ENCODE data around the gene SERTM2. TPM values are rescaled to one million over a fixed set of nuclear protein-coding genes. Genes with fewer than 3 reads are reported as not detected.

The SERTM2 gene
- total RNA-seq, 4 donors from 2014 or later, result 0.69 to 21.3 (median 7.9) TPM

- H3K27me3 ChIP-seq, result no peaks in the 10 kb centered on the region
- H3K9me3 ChIP-seq, result no peaks in the 10 kb centered on the region
- no peaks in the 10 kb centered on the region for H3K4me1 ChIP-seq
- no peak overlapping the region for H3K27ac ChIP-seq
- no peak for DNase-seq
- no peak overlapping the region for H3K4me3 ChIP-seq
- intact Hi-C loops (cut with DNase I; ENCODE audit: low total_unique reads), result no loop called here
- no peak for TF ChIP-seq POLR2A (IDR thresholded peaks at IDR 0.05)
- TF ChIP-seq, protein P1, sequence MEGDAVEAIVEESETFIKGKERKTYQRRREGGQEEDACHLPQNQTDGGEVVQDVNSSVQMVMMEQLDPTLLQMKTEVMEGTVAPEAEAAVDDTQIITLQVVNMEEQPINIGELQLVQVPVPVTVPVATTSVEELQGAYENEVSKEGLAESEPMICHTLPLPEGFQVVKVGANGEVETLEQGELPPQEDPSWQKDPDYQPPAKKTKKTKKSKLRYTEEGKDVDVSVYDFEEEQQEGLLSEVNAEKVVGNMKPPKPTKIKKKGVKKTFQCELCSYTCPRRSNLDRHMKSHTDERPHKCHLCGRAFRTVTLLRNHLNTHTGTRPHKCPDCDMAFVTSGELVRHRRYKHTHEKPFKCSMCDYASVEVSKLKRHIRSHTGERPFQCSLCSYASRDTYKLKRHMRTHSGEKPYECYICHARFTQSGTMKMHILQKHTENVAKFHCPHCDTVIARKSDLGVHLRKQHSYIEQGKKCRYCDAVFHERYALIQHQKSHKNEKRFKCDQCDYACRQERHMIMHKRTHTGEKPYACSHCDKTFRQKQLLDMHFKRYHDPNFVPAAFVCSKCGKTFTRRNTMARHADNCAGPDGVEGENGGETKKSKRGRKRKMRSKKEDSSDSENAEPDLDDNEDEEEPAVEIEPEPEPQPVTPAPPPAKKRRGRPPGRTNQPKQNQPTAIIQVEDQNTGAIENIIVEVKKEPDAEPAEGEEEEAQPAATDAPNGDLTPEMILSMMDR (IDR thresholded peaks at IDR 0.05), result no peak
- no peaks in the 10 kb centered on the region for H3K36me3 ChIP-seq
These were observed 28.3 kb upstream of the SERTM2 start for GRCh38 chrX:111483135-111483534.

DNA sequence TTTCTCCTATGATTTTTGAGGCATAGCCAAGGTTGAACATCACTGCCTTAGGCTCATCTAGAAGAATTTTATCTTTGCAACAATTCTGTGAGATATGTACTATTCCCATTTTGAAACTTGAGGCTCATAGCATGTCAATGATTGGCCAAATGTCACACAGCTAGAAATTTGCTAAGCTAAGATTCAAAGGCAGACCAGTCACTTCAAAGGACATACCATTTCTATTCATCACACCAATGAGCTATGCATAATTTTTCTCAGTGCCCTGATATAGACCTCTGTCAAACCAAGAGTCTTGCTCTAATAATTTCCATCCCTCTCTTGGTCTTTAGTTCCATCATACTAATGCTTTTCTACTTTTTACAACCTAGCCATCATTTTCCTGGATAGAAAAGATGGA is 27.6 kb upstream of the SERTM2 start:
- H3K27ac ChIP-seq, result no peak overlapping the region
- H3K27me3 ChIP-seq, result no peaks in the 10 kb centered on the region
- no peaks in the 10 kb centered on the region for H3K9me3 ChIP-seq
- H3K4me3 ChIP-seq, result no peak overlapping the region
- no peak for DNase-seq
- no peaks in the 10 kb centered on the region for H3K36me3 ChIP-seq
- TF ChIP-seq POLR2A (IDR thresholded peaks at IDR 0.05), result no peak
- intact Hi-C loops (cut with DNase I; ENCODE audit: low total_unique reads), result no loop called here
- no peaks in the 10 kb centered on the region for H3K4me1 ChIP-seq

- H3K4me1 ChIP-seq, result no peaks in the 10 kb centered on the region
- intact Hi-C loops (cut with DNase I; ENCODE audit: low total_unique reads), result no loop called here
- TF ChIP-seq, protein P1 (IDR thresholded peaks at IDR 0.05), result no peak
- TF ChIP-seq POLR2A (IDR thresholded peaks at IDR 0.05), result no peak
- no peak overlapping the region for H3K4me3 ChIP-seq
- H3K36me3 ChIP-seq, result no peaks in the 10 kb centered on the region
- no peak overlapping the region for H3K27ac ChIP-seq
- no peak for DNase-seq
- H3K27me3 ChIP-seq, result no peaks in the 10 kb centered on the region
- H3K9me3 ChIP-seq, result no peaks in the 10 kb centered on the region
These were observed 20.8 kb upstream of the SERTM2 start for GRCh38 chrX:111490688-111491087.

- Histone ChIP-seq H3K27me3 (no peaks in the 10 kb centered on the region), H3K9me3 (no peaks in the 10 kb centered on the region), H3K27ac (no peak overlapping the region), H3K36me3 (no peaks in the 10 kb centered on the region), H3K4me1 (no peaks in the 10 kb centered on the region), H3K4me3 (no peak overlapping the region)
- intact Hi-C loops (cut with DNase I; ENCODE audit: low total_unique reads), result no loop called here
- no peak for DNase-seq
- TF ChIP-seq POLR2A (IDR thresholded peaks at IDR 0.05), result no peak
- TF ChIP-seq, protein P1 (IDR thresholded peaks at IDR 0.05), result no peak
These were observed 19.4 kb upstream of the SERTM2 start for GRCh38 chrX:111492085-111492484.

DNA sequence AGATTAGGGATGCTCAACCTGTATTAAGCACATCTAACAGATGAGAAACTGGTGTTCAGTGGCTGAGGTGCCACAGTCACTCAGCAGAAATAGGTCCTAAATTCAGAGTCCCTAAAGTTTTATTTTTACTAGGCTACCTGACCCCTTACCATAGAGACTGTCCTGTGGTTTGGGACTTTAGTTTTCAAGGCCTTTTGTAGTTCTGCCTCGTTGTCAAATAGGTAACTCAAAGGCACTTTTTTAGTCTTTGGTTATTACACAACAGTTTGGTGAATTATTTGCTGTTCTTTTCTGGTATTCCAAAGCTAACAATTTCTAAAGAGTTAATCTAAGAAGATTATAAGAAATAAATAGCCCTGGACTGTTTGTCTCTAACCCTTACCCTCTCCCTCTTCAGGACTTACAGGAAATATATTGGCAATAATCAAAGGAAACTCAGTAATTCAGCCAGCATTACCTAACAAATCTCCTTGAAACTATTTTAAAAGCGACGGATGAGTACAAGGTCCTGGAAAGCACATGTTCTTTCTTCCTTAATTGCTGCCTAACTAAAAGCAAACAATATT is 12.8 kb upstream of the SERTM2 start:
- H3K4me3 ChIP-seq, result no peak overlapping the region
- no peaks in the 10 kb centered on the region for H3K36me3 ChIP-seq
- no peak for DNase-seq
- no peak overlapping the region for H3K27ac ChIP-seq
- H3K9me3 ChIP-seq, result no peaks in the 10 kb centered on the region
- no peaks in the 10 kb centered on the region for H3K4me1 ChIP-seq
- intact Hi-C loops (cut with DNase I; ENCODE audit: low total_unique reads), result no loop called here
- H3K27me3 ChIP-seq, result no peaks in the 10 kb centered on the region
- no peak for TF ChIP-seq POLR2A (IDR thresholded peaks at IDR 0.05)
- TF ChIP-seq, protein P1 (IDR thresholded peaks at IDR 0.05), result no peak
